Measurements from ENCODE around the gene ZNF396. TPM values are rescaled to one million over a fixed set of nuclear protein-coding genes. Genes with fewer than 3 reads are reported as not detected.

The ZNF396 gene
- total RNA-seq = 1.7 TPM
- 4.3 TPM for polyA plus RNA-seq
- long read RNA-seq, donor 1 = 0 reads
- long read RNA-seq, donor 2, partial matches to known transcripts = 0 of 1 reads
- long read RNA-seq, donor 2, other reads (novel, unspliced or antisense) = 0 of 1 reads
- long read RNA-seq, donor 3 = 0 reads
- long read RNA-seq, donor 4, partial matches to known transcripts = 0 of 1 reads
- long read RNA-seq, donor 4, other reads (novel, unspliced or antisense) = 0 of 1 reads
- long read RNA-seq, donor 5, partial matches to known transcripts = 0 of 1 reads
- long read RNA-seq, donor 5, other reads (novel, unspliced or antisense) = 0 of 1 reads
- long read RNA-seq, donor 6 = 0 reads
- long read RNA-seq, donor 7 = 0 reads
- long read RNA-seq, donor 8 = 0 reads
- long read RNA-seq, donor 9 = 0 reads
- long read RNA-seq, donor 10 = 0 reads

DNA sequence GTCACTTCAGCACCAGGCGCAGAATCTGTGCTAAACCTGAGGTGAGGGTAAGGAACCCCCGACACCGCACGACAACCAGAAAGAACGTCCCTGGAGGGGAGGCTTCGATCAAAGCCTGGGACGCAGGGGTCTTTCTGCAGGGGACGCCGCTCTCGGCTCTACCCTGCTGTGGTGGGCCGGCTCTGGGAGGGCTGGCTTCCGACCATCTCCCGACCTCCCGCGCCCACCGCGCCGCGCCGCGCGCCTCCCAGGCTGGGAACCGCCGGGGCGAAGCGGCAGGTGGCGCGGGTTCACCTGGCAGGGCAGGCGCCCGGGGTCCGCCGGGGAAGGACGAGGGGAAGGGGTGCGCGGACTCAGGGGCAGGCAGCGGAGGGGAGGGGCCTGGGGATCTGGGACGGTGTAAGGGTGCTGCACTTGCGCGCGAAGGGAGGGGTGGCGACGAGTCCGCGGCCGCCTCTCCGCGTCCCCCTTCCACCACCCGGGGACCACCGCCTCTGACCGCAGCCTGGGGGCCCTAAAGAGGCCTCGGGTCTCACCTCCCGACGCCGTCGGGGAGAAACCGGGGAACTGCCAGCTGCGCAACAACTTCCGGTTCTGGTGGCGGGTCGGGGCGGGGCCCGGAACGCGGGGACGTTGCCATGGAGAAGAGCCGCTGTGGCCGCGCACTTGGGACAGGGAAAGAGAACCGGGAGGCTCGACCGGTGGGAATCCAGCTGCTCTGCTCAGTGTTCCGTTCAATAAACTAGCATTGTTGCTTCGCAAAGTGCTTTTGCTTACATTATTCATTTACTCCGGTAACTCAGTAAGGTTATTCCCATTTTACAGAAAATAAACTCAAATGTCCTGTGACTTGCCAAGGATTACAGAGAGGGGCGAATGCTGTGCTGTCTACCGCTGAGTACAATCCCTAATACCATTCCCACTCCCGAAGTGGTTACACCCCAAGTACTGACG lies at the start of gene ZNF396:
ZNF396 (minus strand) TSS at position 596 of the 954 bp plus-strand sequence. CDS start 3,045 bp downstream, outside the sequence.
- Histone ChIP-seq H3K36me3 (ENCODE audit: control insufficient read depth in 2 of 2, insufficient read depth in 2 of 2, low read length in 1 of 2) (no peaks in the 10 kb centered on the region), H3K4me1 (ENCODE audit: control insufficient read depth in 2 of 2, insufficient read depth in 2 of 2, low read length in 2 of 2) (peaks cover 3 to 10% of the 10 kb centered on the region in 2 donors), H3K4me3 (ENCODE audit: low read length in 2 of 2) (peak within 1 kb of the TSS; percentile 59 to 76), H3K9me3 (ENCODE audit: control insufficient read depth in 2 of 2, insufficient read depth in 1 of 2, low read length in 1 of 2) (no peaks in the 10 kb centered on the region), H3K27ac (ENCODE audit: low read depth in 1 of 2, low read length in 1 of 2) (peak within 1 kb of the TSS; percentile 30 to 47), H3K27me3 (ENCODE audit: control insufficient read depth in 2 of 2, insufficient read depth in 1 of 2, low read length in 1 of 2) (peaks cover 0 to 10% of the 10 kb centered on the region in 2 donors)
- WGBS = 5% methylated on average over 78 of the region's 78 CpGs
- DNase-seq (ENCODE audit: low read depth in 6 of 9, low spot score in 9 of 9) = peak in 7 of 9 donors; percentile 50 to 76 (median 56)

DNA sequence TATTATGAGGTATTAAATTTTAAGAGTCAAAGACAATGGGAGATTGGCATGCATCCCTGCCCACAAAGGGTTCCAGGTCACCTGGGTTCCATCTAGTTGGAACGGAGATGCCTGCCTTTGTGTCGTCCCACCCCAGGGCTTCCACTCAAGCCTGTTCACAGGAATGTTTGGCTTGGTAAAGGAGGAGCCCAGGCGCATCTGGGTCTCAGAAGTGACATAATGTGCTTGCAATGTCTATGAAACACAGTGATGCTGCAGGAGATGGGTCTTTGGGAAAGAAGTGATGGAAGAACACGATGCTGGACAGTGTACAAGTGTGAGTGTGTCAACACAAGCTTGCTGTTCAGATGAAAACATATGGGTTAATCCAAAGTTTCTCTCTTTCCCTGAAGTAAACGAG lies 49.6 kb upstream of the ZNF396 start:
- Histone ChIP-seq H3K36me3 (ENCODE audit: control insufficient read depth in 2 of 2, insufficient read depth in 2 of 2, low read length in 1 of 2) (no peaks in the 10 kb centered on the region), H3K4me3 (ENCODE audit: low read length in 2 of 2) (no peak overlapping the region), H3K4me1 (ENCODE audit: control insufficient read depth in 2 of 2, insufficient read depth in 2 of 2, low read length in 2 of 2) (no peaks in the 10 kb centered on the region), H3K9me3 (ENCODE audit: control insufficient read depth in 2 of 2, insufficient read depth in 1 of 2, low read length in 1 of 2) (no peaks in the 10 kb centered on the region), H3K27me3 (ENCODE audit: control insufficient read depth in 2 of 2, insufficient read depth in 1 of 2, low read length in 1 of 2) (no peaks in the 10 kb centered on the region), H3K27ac (ENCODE audit: low read depth in 1 of 2, low read length in 1 of 2) (no peak overlapping the region)
- no peak for DNase-seq (ENCODE audit: low read depth in 6 of 9, low spot score in 9 of 9)
- WGBS = 96% methylated on average over 5 of the region's 5 CpGs

DNA sequence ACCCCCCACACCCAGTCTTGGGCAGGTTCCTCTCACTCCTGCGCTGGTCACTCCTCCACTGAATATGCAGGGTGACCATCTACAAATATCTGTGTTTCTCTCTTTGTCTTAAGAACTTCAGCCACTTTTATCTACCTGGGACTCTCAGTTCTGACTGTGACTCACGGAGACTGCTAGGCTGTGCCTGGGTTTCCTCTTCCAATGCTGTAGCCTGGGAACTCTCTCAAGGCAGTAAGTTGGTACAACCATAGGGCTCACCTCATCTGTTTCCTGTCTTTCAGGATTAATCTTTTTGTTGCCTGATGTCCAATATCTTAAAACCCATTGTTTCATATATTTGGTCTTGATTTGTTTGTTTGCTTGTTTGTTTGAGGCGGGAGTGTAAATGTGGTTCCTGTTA lies 47.2 kb upstream of the ZNF396 start:
- H3K4me3 ChIP-seq (ENCODE audit: low read length in 2 of 2) = no peak overlapping the region
- H3K4me1 ChIP-seq (ENCODE audit: control insufficient read depth in 2 of 2, insufficient read depth in 2 of 2, low read length in 2 of 2) = no peaks in the 10 kb centered on the region
- H3K27me3 ChIP-seq (ENCODE audit: control insufficient read depth in 2 of 2, insufficient read depth in 1 of 2, low read length in 1 of 2) = no peaks in the 10 kb centered on the region
- no peaks in the 10 kb centered on the region for H3K9me3 ChIP-seq (ENCODE audit: control insufficient read depth in 2 of 2, insufficient read depth in 1 of 2, low read length in 1 of 2)
- no peak overlapping the region for H3K27ac ChIP-seq (ENCODE audit: low read depth in 1 of 2, low read length in 1 of 2)
- 99% methylated on average over 3 of the region's 3 CpGs for WGBS
- DNase-seq (ENCODE audit: low read depth in 6 of 9, low spot score in 9 of 9) = no peak
- H3K36me3 ChIP-seq (ENCODE audit: control insufficient read depth in 2 of 2, insufficient read depth in 2 of 2, low read length in 1 of 2) = no peaks in the 10 kb centered on the region

DNA sequence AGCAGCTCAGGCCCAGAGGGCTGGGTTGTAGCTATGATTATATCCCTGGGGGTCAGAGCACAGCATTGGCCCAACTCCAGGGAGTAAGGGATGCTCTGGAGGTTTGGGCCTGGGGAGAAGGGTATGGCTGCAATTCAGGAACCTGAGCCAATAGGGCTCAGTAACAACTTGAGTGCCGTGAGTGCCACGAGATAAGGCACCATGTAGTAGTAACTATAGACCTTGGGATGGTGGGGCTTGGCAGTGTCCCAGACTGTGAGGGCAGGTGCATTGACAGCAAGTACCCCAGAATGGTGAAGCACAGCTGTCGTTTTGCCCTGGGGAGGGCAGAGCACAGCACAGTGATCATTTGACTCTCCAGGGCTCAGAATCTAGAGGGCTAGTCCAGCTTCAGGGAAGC lies 45.1 kb upstream of the ZNF396 start:
- no peak for DNase-seq (ENCODE audit: low read depth in 6 of 9, low spot score in 9 of 9)
- H3K36me3 ChIP-seq (ENCODE audit: control insufficient read depth in 2 of 2, insufficient read depth in 2 of 2, low read length in 1 of 2) = no peaks in the 10 kb centered on the region
- no peaks in the 10 kb centered on the region for H3K4me1 ChIP-seq (ENCODE audit: control insufficient read depth in 2 of 2, insufficient read depth in 2 of 2, low read length in 2 of 2)
- 97% methylated on average over 3 of the region's 3 CpGs for WGBS
- no peaks in the 10 kb centered on the region for H3K9me3 ChIP-seq (ENCODE audit: control insufficient read depth in 2 of 2, insufficient read depth in 1 of 2, low read length in 1 of 2)
- no peak overlapping the region for H3K27ac ChIP-seq (ENCODE audit: low read depth in 1 of 2, low read length in 1 of 2)
- no peak overlapping the region for H3K4me3 ChIP-seq (ENCODE audit: low read length in 2 of 2)
- H3K27me3 ChIP-seq (ENCODE audit: control insufficient read depth in 2 of 2, insufficient read depth in 1 of 2, low read length in 1 of 2) = no peaks in the 10 kb centered on the region

- H3K27ac ChIP-seq (ENCODE audit: low read depth in 1 of 2, low read length in 1 of 2) = no peak overlapping the region
- no peaks in the 10 kb centered on the region for H3K4me1 ChIP-seq (ENCODE audit: control insufficient read depth in 2 of 2, insufficient read depth in 2 of 2, low read length in 2 of 2)
- H3K9me3 ChIP-seq (ENCODE audit: control insufficient read depth in 2 of 2, insufficient read depth in 1 of 2, low read length in 1 of 2) = no peaks in the 10 kb centered on the region
- WGBS = 96% methylated on average over 4 of the region's 4 CpGs
- no peak overlapping the region for H3K4me3 ChIP-seq (ENCODE audit: low read length in 2 of 2)
- no peaks in the 10 kb centered on the region for H3K27me3 ChIP-seq (ENCODE audit: control insufficient read depth in 2 of 2, insufficient read depth in 1 of 2, low read length in 1 of 2)
- no peaks in the 10 kb centered on the region for H3K36me3 ChIP-seq (ENCODE audit: control insufficient read depth in 2 of 2, insufficient read depth in 2 of 2, low read length in 1 of 2)
- DNase-seq (ENCODE audit: low read depth in 6 of 9, low spot score in 9 of 9) = no peak
These were observed 41.5 kb upstream of the ZNF396 start for GRCh38 chr18:35418610-35419009.

DNA sequence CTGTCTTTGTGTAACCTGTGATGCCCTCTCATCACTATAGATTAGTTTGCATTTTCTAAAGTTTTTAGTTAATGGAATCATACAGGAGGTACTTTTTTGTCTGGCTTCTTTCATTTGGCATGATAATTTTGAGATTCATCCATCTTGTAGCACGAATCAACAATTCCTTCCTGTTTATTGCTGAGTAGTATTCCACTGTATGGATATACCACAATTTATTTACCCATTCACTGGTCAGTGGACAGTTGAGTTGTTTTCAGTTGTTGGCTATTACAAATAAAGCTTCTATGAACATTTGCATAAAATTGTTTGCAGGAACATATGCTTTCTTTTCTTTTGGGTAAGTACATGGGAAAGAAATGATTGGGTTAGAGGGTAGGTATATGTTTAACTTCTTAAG lies 40.1 kb upstream of the ZNF396 start:
- H3K4me1 ChIP-seq (ENCODE audit: control insufficient read depth in 2 of 2, insufficient read depth in 2 of 2, low read length in 2 of 2) = peaks cover 9 to 11% of the 10 kb centered on the region in 2 donors
- DNase-seq (ENCODE audit: low read depth in 6 of 9, low spot score in 9 of 9) = no peak

GRCh38 chr18:35415511-35416073 lies 38.5 kb upstream of the ZNF396 start:
- Histone ChIP-seq H3K9me3 (ENCODE audit: control insufficient read depth in 2 of 2, insufficient read depth in 1 of 2, low read length in 1 of 2) (no peaks in the 10 kb centered on the region), H3K4me3 (ENCODE audit: low read length in 2 of 2) (no peak overlapping the region), H3K36me3 (ENCODE audit: control insufficient read depth in 2 of 2, insufficient read depth in 2 of 2, low read length in 1 of 2) (no peaks in the 10 kb centered on the region), H3K4me1 (ENCODE audit: control insufficient read depth in 2 of 2, insufficient read depth in 2 of 2, low read length in 2 of 2) (peaks cover 11 to 14% of the 10 kb centered on the region in 2 donors), H3K27me3 (ENCODE audit: control insufficient read depth in 2 of 2, insufficient read depth in 1 of 2, low read length in 1 of 2) (no peaks in the 10 kb centered on the region), H3K27ac (ENCODE audit: low read depth in 1 of 2, low read length in 1 of 2) (no peak overlapping the region)
- WGBS = 80% methylated on average over 5 of the region's 5 CpGs
- no peak for DNase-seq (ENCODE audit: low read depth in 6 of 9, low spot score in 9 of 9)

More for the DNA sequence above, 40.1 kb upstream of the ZNF396 start:
- no peaks in the 10 kb centered on the region for H3K9me3 ChIP-seq (ENCODE audit: control insufficient read depth in 2 of 2, insufficient read depth in 1 of 2, low read length in 1 of 2)
- no peaks in the 10 kb centered on the region for H3K27me3 ChIP-seq (ENCODE audit: control insufficient read depth in 2 of 2, insufficient read depth in 1 of 2, low read length in 1 of 2)
- 91% methylated on average over 1 of the region's 1 CpG for WGBS
- H3K36me3 ChIP-seq (ENCODE audit: control insufficient read depth in 2 of 2, insufficient read depth in 2 of 2, low read length in 1 of 2) = no peaks in the 10 kb centered on the region
- no peak overlapping the region for H3K27ac ChIP-seq (ENCODE audit: low read depth in 1 of 2, low read length in 1 of 2)
- no peak overlapping the region for H3K4me3 ChIP-seq (ENCODE audit: low read length in 2 of 2)

- H3K27me3 ChIP-seq (ENCODE audit: control insufficient read depth in 2 of 2, insufficient read depth in 1 of 2, low read length in 1 of 2) = no peaks in the 10 kb centered on the region
- no peaks in the 10 kb centered on the region for H3K9me3 ChIP-seq (ENCODE audit: control insufficient read depth in 2 of 2, insufficient read depth in 1 of 2, low read length in 1 of 2)
- no peak for DNase-seq (ENCODE audit: low read depth in 6 of 9, low spot score in 9 of 9)
- H3K4me1 ChIP-seq (ENCODE audit: control insufficient read depth in 2 of 2, insufficient read depth in 2 of 2, low read length in 2 of 2) = peaks cover 11 to 28% of the 10 kb centered on the region in 2 donors
- H3K4me3 ChIP-seq (ENCODE audit: low read length in 2 of 2) = no peak overlapping the region
- no peak overlapping the region for H3K27ac ChIP-seq (ENCODE audit: low read depth in 1 of 2, low read length in 1 of 2)
- WGBS = 88% methylated on average over 2 of the region's 2 CpGs
- H3K36me3 ChIP-seq (ENCODE audit: control insufficient read depth in 2 of 2, insufficient read depth in 2 of 2, low read length in 1 of 2) = no peaks in the 10 kb centered on the region
These were observed 36.0 kb upstream of the ZNF396 start for GRCh38 chr18:35413163-35413511.
